PC-3 (cell line): ENCODE measurements around the gene NADK.
"Not testable (repeated sequence)": the region's sequence is repeated elsewhere in the genome, so short reads cannot be mapped to it uniquely, and the experiment has no call there.

Source experiments
- CTCF ChIP-seq: fragments of 300-600 bp; sonication (generic); conservative IDR thresholded peaks from 2 replicates; pipeline ENCODE4 v1.5.1; 2017; ENCODE audit warnings: antibody characterized with exemption, low read depth, mild to moderate bottlenecking, low read length
- EZH2 ChIP-seq: fragments of 300-600 bp; sonication (generic); IDR thresholded peaks from one replicate; pipeline ENCODE4 v1.6.1; 2017; ENCODE audit warnings: antibody characterized with exemption, mild to moderate bottlenecking, low read length; ENCODE audit not compliant: unreplicated experiment

DNA sequence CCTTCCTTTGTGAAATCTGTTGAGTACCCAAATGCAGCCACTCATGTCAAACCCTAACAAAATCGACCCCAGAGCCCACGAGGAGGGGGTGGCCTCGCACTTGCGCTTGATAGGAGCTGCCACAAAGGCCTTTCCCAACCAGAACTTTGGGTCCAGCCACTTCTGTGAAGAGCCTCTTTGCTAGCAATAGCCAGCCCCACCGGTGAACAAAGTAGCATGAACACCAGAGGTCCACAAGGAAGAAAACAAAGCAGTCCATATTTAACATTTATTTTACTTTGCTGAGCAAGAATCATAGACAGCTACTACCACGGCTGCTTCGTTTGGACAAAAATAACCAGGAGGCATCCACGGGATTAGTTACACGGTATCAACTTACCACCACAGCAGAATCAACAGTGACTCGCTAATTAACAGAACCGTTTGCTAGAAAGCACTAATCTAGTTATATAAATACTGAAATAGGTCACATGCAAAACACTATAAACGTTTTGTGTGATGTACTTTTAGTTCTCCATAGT lies 51.1 kb downstream of the NADK start:
- not testable (repeated sequence) for TF ChIP-seq CTCF, EZH2
